Frontal cortex (tissue), 1 donor: Measurements from ENCODE around the gene MLN. TPM values are rescaled to one million over a fixed set of nuclear protein-coding genes. Genes with fewer than 3 reads are reported as not detected.

ENCODE experiments used
- total RNA-seq: library from RNA; depleted of rRNA; stranded (reverse); fragments of >200 nt; gene quantifications from one replicate; pipeline ENCODE4 v1.2.3, GENCODE V29; 2014

MLN gene
- total RNA-seq, 1 donor from 2014 or later: not detected

Other genes starting within 250 kb of the MLN start
- gene BAK1, start 223.7 kb downstream of the MLN start, total RNA-seq: 2.9 TPM
- gene ITPR3, start 182.7 kb downstream of the MLN start, total RNA-seq: 1.2 TPM
- 19.6 TPM for gene UQCC2, start 92.3 kb downstream of the MLN start, total RNA-seq
- gene IP6K3, start 57.1 kb downstream of the MLN start, total RNA-seq: not detected
- 29.3 TPM for gene LEMD2, start 14.9 kb downstream of the MLN start, total RNA-seq